ENCODE data around the gene RNF32.
"Not testable (repeated sequence)": the region's sequence is repeated elsewhere in the genome, so short reads cannot be mapped to it uniquely, and the experiment has no call there.

RNF32 gene

DNA sequence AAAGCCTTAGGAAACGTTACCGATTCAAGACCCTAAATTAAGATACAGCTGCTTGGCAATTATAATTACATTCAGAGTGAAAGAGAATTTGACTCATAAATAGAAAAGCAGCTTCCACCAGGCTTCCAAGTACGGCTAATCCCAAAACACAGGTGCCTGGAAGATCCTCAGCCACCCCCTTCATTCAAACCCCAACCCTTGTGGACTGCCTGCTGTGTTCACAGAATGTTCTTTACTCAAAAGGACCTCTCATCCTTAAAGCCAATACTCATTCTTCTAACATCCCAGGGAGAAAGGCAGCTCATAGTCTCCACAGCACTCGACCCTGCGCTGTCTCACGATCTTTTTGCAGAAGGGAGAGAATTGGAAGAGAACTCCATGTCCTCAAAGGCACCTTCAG lies 32.9 kb downstream of the RNF32 start:
- in situ Hi-C loops (cut with MboI; ENCODE audit: low sequenced_read_pairs) = no loop called here

- in situ Hi-C loops (cut with MboI; ENCODE audit: low sequenced_read_pairs) = no loop called here
These were observed 33.3 kb downstream of the RNF32 start for GRCh38 chr7:156673902-156674301.

DNA sequence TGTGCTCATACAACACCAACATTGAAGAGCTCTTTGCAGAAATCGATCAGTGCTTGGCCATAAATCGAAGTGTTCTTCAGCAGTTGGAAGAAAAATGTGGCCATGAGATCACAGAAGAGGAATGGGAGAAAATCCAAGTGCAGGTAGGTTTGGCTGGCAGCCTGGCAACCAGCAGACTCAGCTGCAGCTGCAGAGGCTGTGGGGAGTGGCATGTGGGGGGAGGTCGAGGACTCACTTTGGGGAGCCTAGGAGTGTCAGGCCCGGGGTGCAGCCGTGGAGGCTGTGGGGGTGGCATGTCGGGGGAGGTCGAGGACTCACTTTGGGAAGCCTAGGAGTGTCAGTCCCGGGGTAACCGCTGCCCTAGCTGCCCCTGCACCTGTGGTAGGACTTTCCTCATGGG lies 35.1 kb downstream of the RNF32 start:
- in situ Hi-C loops (cut with MboI; ENCODE audit: low sequenced_read_pairs) = no loop called here

DNA sequence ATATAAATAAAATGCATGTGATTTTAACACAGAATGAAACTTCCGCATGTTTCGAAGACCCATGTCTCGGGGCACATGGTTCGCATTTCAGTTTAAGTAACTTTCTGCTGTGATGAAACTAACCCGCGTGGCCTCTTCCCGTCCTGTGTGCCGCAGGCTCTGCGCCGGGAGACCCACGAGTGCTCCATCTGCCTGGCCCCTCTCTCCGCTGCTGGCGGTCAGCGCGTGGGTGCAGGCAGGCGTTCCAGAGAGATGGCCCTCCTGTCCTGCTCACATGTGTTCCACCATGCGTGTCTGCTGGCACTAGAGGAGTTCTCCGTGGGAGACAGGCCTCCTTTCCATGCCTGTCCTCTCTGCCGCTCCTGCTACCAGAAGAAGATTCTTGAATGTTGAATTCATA lies 35.7 kb downstream of the RNF32 start:
- in situ Hi-C loops (cut with MboI; ENCODE audit: low sequenced_read_pairs) = no loop called here

- in situ Hi-C loops (cut with MboI; ENCODE audit: low sequenced_read_pairs) = no loop called here
These were observed 36.9 kb downstream of the RNF32 start for GRCh38 chr7:156677374-156678054.

DNA sequence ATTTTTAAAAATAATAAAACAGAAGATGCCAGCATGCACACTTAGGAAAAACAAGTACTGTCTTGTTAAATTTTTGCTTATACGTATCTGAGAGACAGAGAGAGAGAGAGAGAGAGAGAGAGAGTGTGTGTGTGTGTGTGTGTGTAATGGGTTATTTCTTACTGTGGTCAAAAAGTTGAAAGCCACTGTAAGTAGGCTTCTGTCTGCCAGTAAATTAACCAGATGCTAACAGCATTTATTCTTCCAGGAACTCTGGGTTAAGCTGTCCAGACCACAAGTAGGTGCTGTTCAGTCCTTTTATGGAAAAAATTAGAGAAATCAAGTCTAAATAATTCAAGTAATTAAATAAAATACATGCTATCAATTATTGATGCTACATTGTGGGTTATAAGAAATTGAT lies 39.7 kb downstream of the RNF32 start:
- in situ Hi-C loops (cut with MboI; ENCODE audit: low sequenced_read_pairs) = no loop called here

DNA sequence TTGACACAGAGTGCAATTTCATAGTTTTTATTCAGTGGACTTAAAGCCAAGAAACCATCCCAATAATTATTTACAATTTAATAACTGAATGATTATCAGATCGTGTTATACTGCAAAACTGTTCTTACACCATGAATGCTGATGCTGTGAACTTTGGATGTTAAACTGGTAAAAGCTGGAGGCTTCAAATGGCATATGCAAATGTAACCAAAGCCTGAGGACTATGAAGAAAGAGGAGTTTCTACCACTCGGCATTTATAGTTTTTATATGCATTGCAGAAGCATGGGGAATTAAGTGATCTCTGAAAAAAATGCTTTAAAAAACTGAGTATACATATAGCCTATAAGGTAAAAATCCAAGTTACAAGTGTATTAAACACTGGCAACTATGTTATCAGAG lies 42.4 kb downstream of the RNF32 start:
- in situ Hi-C loops (cut with MboI; ENCODE audit: low sequenced_read_pairs) = no loop called here

- in situ Hi-C loops (cut with MboI; ENCODE audit: low sequenced_read_pairs) = no loop called here
These were observed 43.7 kb downstream of the RNF32 start for GRCh38 chr7:156684251-156684650.

DNA sequence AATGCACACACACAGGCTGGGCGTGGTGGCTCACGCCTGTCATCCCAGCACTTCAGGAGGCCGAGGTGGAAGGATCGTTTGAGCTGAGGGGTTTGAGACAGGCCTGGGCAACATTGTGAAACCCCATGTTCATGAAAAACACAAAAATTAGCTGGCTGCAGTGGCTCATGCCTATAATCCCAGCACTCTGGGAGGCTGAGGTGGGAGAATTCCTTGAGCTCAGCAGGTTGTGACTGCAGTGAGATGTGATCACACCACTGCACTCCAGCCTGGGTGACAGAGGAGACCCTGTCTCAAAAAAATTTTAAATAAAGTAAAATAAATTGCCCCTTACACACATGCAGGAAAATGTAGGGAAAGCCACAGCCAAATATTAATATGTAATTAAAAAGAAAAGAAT lies 44.1 kb downstream of the RNF32 start:
- in situ Hi-C loops (cut with MboI; ENCODE audit: low sequenced_read_pairs) = no loop called here

DNA sequence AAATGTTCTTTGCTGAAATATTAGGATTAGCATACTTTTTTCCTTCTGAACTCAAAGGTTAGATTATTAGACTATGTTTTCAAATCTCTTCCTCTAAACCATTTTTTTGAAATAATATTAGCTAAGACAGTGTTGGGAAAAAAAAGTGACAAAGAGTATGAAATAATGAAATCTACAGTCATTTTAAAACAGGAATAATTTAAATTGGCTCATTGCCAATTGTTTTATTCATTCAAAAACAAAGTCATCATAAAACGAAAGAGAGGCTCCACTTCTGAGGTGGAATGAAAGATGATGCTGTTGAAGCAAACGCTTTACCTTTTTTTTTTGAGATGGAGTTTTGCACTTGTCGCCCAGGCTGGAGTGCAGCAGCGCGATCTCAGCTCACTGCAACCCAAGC lies 51.2 kb downstream of the RNF32 start:
- in situ Hi-C loops (cut with MboI; ENCODE audit: low sequenced_read_pairs) = no loop called here

- in situ Hi-C loops (cut with MboI; ENCODE audit: low sequenced_read_pairs) = no loop called here
These were observed 52.3 kb downstream of the RNF32 start for GRCh38 chr7:156692849-156693248.

DNA sequence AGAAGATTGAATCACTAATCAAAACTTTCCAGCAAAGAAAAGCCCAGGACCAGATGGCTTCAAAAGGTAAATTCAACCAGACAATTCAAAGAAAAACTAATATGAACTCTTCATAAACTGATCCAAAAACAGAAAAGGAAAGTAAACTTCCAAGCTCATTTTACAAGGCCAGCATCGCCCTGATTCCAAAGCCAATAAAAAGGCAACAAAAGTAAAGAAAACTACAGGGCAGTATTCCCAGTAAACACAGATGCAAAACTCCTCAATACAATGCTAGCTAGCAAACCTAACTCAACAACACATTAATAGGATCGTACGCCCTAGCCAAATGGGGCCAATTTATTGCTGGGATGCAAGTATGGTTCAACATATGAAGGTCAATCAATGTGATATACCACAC lies 53.1 kb downstream of the RNF32 start:
- in situ Hi-C loops (cut with MboI; ENCODE audit: low sequenced_read_pairs) = no loop called here

DNA sequence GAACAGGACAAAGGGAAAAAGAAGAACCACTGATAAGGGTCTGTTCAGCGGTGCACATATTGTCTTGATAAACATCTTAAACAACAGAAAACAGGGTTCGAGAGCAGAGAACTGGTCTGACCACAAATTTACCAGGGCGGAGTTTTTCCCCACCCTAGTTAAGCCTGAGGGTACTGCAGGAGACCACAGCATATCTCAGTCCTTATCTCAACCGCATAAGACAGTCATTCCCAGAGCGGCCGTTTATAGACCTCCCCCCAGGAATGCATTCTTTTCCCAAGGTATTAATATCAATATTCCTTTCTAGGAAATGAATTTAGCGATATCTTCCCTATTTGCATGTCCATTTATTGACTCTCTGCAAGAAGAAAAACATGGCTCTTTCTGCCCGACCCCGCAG lies 56.7 kb downstream of the RNF32 start:
- in situ Hi-C loops (cut with MboI; ENCODE audit: low sequenced_read_pairs) = not testable (repeated sequence)

- in situ Hi-C loops (cut with MboI; ENCODE audit: low sequenced_read_pairs) = not testable (repeated sequence)
These were observed 57.9 kb downstream of the RNF32 start for GRCh38 chr7:156698512-156698911.

- in situ Hi-C loops (cut with MboI; ENCODE audit: low sequenced_read_pairs) = not testable (repeated sequence)
These were observed 61.2 kb downstream of the RNF32 start for GRCh38 chr7:156701787-156702186.

DNA sequence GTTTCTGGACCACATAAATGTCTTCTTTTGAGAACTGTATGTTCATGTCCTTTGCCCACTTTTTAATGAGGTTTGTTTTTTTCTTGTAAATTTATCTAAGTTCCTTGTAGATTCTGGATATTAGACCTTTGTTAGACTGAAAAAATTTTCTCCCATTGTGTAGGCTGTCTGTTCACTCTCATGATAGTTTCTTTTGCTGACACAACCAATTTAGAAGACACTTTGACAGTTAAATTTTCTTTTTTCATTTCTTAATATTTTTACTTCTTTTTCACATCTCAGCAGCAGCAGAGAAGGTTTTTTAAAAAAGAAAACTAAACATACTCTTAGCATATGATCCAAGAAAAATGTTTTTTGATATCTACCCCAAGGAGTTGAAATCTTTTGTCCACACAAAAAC lies 61.8 kb downstream of the RNF32 start:
- in situ Hi-C loops (cut with MboI; ENCODE audit: low sequenced_read_pairs) = no loop called here

DNA sequence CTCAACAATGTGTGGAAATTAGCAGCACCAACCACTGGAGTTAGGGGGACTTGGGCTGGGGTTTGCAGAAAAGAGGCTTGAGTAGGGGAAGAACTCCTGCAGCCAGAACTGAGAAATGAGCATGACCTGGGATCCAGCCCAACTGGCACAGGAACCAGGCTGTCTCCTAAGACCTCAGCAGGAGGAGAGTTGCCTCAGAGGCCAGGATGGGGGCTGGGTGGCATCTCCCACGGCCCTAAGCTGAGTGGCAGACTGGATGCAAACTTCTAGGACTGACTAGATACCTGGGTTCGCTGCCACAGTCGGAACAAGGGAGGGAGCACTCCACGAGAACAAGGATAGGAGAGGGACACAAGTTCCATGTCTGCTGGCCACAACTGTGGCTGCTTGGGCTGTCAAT lies 62.6 kb downstream of the RNF32 start:
- in situ Hi-C loops (cut with MboI; ENCODE audit: low sequenced_read_pairs) = no loop called here

- in situ Hi-C loops (cut with MboI; ENCODE audit: low sequenced_read_pairs) = no loop called here
These were observed 63.4 kb downstream of the RNF32 start for GRCh38 chr7:156703773-156704482.

DNA sequence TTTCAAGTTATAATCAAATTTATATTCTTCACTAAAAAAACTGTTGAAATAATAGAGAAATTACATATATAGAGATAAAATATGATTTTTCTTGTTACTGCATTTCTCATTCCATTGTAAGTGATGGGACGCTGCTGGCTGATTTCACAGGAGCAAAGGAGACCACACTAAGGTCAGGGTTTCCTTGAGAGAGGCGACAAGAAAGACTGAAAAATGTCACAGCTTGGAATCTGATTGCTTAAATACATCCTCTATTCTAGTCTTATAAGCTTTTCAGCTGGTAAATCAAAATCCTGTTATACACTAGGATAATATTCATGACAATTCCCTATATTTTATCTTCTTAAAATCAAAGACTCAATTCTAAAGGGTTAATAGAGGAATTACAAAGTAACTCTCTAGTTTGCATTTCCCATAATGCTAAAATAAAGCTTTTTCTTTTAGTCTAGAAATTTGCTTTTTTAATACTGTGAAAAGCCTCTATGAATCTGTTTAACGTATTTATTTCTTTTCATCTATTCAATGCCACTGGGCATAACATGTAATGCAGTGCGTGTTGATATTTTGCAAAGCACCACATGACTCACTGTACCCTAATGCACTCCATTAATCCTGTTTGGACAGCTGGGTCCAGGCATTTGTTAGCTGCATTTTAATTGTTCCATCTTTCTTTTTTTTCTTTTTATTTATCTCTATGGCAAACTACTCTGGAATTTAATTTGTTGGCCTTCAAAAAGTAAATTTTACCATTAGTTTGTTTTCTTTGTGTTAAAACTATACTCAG lies 81.7 kb downstream of the RNF32 start:
- in situ Hi-C loops (cut with MboI; ENCODE audit: low sequenced_read_pairs) = no loop called here

DNA sequence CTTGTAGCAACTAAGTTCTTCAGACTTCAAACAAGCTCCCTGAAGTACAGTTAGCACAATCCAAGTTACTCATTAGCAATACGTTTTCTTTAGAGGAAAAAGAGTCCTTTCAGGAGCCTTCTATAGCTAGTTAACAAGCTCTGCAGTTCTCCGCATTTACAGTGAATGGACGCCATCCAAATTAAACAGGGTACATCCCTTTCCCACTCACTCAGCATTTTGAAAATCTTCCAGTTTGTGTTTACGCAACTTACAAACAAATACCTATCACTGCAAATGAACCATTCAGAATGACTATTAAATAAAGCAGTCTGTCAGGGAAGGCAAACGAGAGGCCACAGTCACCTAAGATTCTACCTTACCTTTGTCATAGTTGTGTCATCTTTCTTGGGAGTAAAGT lies 84.5 kb downstream of the RNF32 start:
- in situ Hi-C loops (cut with MboI; ENCODE audit: low sequenced_read_pairs) = no loop called here

DNA sequence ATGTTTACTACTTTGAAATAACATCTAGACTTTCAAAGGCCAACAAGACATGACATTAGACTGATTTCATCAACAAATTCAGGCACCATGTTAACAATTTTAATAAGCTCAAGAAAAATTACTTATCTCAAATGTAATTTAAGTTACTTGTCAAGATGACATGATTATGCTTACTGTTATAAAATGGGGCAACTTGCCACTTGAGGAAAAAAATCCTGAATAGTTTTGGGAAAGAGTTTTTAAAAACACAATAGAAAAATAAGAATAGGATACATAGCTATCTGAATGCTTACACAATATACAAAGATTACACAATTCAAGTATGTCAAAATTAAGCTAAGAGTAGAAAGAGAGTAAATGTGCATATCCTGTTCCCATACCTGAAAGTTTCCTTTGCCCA lies 85.4 kb downstream of the RNF32 start:
- in situ Hi-C loops (cut with MboI; ENCODE audit: low sequenced_read_pairs) = no loop called here

All from HL-60/S4 treated with retinoic acid at 250 ng/mL for 4 days and 3 days (cell line).